Left lung (tissue), 10 donors: ENCODE data around the gene KNTC1. TPM values are rescaled to one million over a fixed set of nuclear protein-coding genes. Genes with fewer than 3 reads are reported as not detected.
"Not testable (repeated sequence)": the region's sequence is repeated elsewhere in the genome, so short reads cannot be mapped to it uniquely, and the experiment has no call there.

Experiments
- ATAC-seq: fragments of 200-7000 bp; cut with Tn5 transposase; one replicate; pipeline ENCODE4 v1.9.1; 2020; ENCODE audit warnings: moderate library complexity
- DNase-seq, 4 donors: peaks; one replicate each; pipeline ENCODE4 v3.0.0-alpha.2; 2013 to 2020
- H3K27ac ChIP-seq, 2 donors: fragments of 200-600 bp; sonication (generic) in 1 of 2; one replicate each; pipeline versions ENCODE4 v1.5.0 to v1.8.0; 2020 to 2021
- H3K27me3 ChIP-seq, 2 donors: fragments of 200-600 bp; sonication (generic) in 1 of 2; one replicate each; pipeline versions ENCODE4 v1.5.0 to v1.8.0; 2020 to 2021
- H3K36me3 ChIP-seq, 2 donors: fragments of 200-600 bp; sonication (generic) in 1 of 2; one replicate each; pipeline versions ENCODE4 v1.5.0 to v1.8.0; 2020 to 2021
- H3K4me1 ChIP-seq, 2 donors: fragments of 200-600 bp; one replicate each; pipeline ENCODE4 v1.8.0; 2021
- H3K4me3 ChIP-seq, 2 donors: fragments of 200-600 bp; sonication (generic) in 1 of 2; one replicate each; pipeline versions ENCODE4 v1.5.0 to v1.8.0; 2020 to 2021; ENCODE audit warnings: mild to moderate bottlenecking in 1 of 2
- H3K9me3 ChIP-seq, 2 donors: fragments of 200-600 bp; sonication (generic) in 1 of 2; one replicate each; pipeline versions ENCODE4 v1.5.0 to v1.8.0; 2020 to 2021
- CTCF ChIP-seq, 2 donors: fragments of 200-600 bp; sonication (generic) in 1 of 2; IDR thresholded peaks; one replicate each; pipeline versions ENCODE4 v1.5.0 to v1.8.0; 2021; ENCODE audit warnings: antibody characterized with exemption in 2 of 2
- intact Hi-C, 2 donors: fragments of 100-400 bp; cut with DNase I; formaldehyde crosslinking; loops; one replicate each; pipeline versions ENCODE4 v1.11.2 to v1.14.2; 2022
- polyA plus RNA-seq, 6 donors: library from polyadenylated mRNA; unstranded; fragments of 120-200 nt; gene quantifications; one replicate each; pipeline ENCODE4 v1.2.1, GENCODE V29; 2013; ENCODE audit not compliant: insufficient read length in 6 of 6
- total RNA-seq, 2 donors: library from RNA; stranded (reverse); fragmentation: NEBNext Ultra II Directional; extraction: Animal tissue kit (Norgen Biotek cat#: 25700); gene quantifications; one replicate each; pipeline ENCODE4 v1.2.1, GENCODE V29; 2021
- donor health status: DM: no; HTN: yes; CAD: no.
- donor health status: DM: no; HTN: no; CAD: no.

Gene KNTC1
- total and polyA plus RNA-seq, 8 donors: 13.6 to 64.7 (median 53.9) TPM

DNA sequence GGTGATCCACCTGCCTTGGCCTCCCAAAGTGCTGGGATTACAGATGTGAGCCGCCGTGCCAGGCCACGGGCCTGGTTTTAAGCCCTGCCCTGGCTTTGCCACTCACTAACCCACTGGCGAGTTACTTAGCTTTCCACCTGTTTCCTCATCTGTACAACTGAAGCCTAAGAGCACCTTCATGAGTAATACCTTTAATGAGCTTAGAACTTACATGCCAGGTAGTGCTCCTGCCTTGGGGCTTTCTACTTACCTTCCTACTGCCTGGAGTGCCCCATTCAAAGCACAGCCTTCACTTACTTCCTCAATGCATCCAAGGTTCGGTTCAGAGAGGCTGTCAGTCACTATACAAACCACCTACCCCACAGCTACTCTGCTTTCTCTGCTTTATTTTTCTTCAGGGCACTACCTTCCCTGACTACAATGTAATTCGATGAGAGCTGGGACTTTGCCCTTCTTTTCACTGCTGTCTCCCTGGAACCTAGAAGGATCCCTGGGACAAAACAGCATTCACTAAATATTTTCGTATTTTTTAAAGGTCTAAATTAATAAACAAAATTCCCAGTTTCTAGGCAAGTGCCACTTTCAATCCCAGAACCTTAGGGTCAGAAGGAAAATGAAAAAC is 40.1 kb upstream of the KNTC1 start:
- Histone ChIP-seq H3K27ac (no peak overlapping the region), H3K4me3 (no peak overlapping the region), H3K9me3 (no peaks in the 10 kb centered on the region), H3K27me3 (no peaks in the 10 kb centered on the region), H3K4me1 (no peaks in the 10 kb centered on the region), H3K36me3 (peaks cover 0 to 94% of the 10 kb centered on the region in 2 donors)
- DNase-seq (no peak), ATAC-seq (no peak)
- intact Hi-C loops: no loop called here
- TF ChIP-seq CTCF (IDR thresholded peaks at IDR 0.05): no peak

DNA sequence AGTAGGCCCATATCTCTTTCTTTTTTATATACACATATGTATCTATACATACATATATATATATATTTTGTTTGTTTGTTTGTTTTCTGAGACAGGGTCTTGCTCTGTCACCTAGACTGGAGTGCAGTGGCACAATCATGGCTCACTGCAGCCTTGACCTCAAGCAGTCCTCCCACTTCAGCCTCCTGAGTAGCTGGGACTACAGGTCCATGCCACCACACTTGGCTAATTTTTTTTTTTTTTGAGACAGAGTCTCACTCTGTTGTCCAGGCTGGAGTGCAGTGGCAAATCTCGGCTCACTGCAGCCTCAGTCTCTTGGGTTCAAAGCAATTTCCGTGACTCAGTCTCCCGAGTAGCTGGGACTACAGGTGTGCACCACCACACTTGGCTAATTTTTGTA is 39.2 kb upstream of the KNTC1 start:
- DNase-seq, ATAC-seq, H3K27ac ChIP-seq, H3K4me1 ChIP-seq, intact Hi-C loops, H3K4me3 ChIP-seq, H3K27me3 ChIP-seq, H3K9me3 ChIP-seq: not testable (repeated sequence)
- H3K36me3 ChIP-seq: peaks cover 0 to 95% of the 10 kb centered on the region in 2 donors

GRCh38 chr12:122489038-122489437 is 38.0 kb upstream of the KNTC1 start:
- ATAC-seq (no peak), DNase-seq (no peak)
- Histone ChIP-seq H3K27ac (no peak overlapping the region), H3K9me3 (no peaks in the 10 kb centered on the region), H3K27me3 (no peaks in the 10 kb centered on the region), H3K36me3 (peaks cover 0 to 97% of the 10 kb centered on the region in 2 donors), H3K4me3 (no peak overlapping the region), H3K4me1 (no peaks in the 10 kb centered on the region)
- intact Hi-C loops: no loop called here
- TF ChIP-seq CTCF (IDR thresholded peaks at IDR 0.05): no peak

DNA sequence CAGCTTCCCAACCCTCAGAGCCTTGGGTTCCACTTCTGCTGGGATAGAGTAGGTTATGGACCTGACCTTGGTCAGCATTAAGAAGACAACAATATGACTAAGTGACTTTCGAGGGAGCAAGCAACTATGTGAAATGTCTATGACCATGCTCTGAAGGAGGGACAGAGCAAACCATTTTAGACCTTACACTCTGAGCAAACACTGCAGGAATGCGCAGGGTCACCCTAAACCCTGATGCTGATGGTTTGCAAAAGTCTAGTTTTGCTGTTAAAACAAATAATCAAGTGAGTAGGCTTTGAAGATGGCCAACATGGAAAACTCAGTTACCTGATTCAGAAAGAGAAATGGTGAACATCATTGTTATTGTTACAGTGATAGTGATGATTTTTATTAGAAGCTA is 35.1 kb upstream of the KNTC1 start:
- DNase-seq (no peak), ATAC-seq (no peak)
- Histone ChIP-seq H3K9me3 (no peaks in the 10 kb centered on the region), H3K4me1 (peaks cover 0 to 4% of the 10 kb centered on the region in 2 donors), H3K27ac (no peak overlapping the region), H3K27me3 (no peaks in the 10 kb centered on the region), H3K36me3 (peaks cover 0 to 95% of the 10 kb centered on the region in 2 donors), H3K4me3 (no peak overlapping the region)
- intact Hi-C loops: no loop called here
- no peak for TF ChIP-seq CTCF (IDR thresholded peaks at IDR 0.05)

- intact Hi-C loops, H3K27me3 ChIP-seq, H3K27ac ChIP-seq, DNase-seq, H3K9me3 ChIP-seq, ATAC-seq, H3K4me3 ChIP-seq: not testable (repeated sequence)
- Histone ChIP-seq H3K36me3 (peaks cover 0 to 87% of the 10 kb centered on the region in 2 donors), H3K4me1 (peaks cover 0 to 15% of the 10 kb centered on the region in 2 donors)
These were observed 33.8 kb upstream of the KNTC1 start for GRCh38 chr12:122493222-122493621.

DNA sequence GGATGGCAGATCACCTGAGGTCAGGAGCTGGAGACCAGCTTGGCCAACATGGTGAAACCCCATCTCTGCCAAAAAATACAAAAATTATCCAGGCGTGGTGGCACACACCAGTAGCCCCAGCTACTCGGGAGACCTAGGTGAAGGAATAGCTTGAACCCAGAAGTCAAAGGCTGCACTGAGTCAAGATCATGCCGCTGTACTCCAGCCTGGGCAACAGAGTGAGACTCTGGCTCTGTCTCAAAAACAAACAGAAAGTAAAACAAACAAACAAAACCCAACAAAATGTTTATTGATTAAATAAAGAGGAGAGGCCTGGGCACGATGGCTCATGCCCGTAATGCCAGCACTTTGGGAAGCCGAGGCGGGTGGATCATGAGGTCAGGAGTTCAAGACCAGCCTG is 31.8 kb upstream of the KNTC1 start:
- H3K27me3 ChIP-seq: no peaks in the 10 kb centered on the region
- H3K9me3 ChIP-seq: no peaks in the 10 kb centered on the region

More for the DNA sequence above, 31.8 kb upstream of the KNTC1 start:
- Histone ChIP-seq H3K4me3 (no peak overlapping the region), H3K27ac (no peak overlapping the region), H3K4me1 (peaks cover 10 to 32% of the 10 kb centered on the region in 2 donors), H3K36me3 (peaks cover 0 to 67% of the 10 kb centered on the region in 2 donors)
- intact Hi-C loops: no loop called here
- DNase-seq (no peak), ATAC-seq (no peak)
- TF ChIP-seq CTCF (IDR thresholded peaks at IDR 0.05): no peak
